Lower leg skin (tissue), 4 donors: ENCODE measurements around the gene ZNF462. TPM values are rescaled to one million over a fixed set of nuclear protein-coding genes. Genes with fewer than 3 reads are reported as not detected.

Experiments used
- DNase-seq, 2 donors: peaks; one replicate each; pipeline ENCODE4 v3.0.0-alpha.2; 2019; ENCODE audit warnings: low spot score in 2 of 2
- H3K4me3 ChIP-seq: fragments of 200-600 bp; sonication (generic); 2 replicates; pipeline ENCODE4 v1.5.1; 2017; ENCODE audit warnings: mild to moderate bottlenecking, low read depth; ENCODE audit not compliant: poor library complexity, severe bottlenecking
- CTCF ChIP-seq, 3 donors: fragments of 450-650 bp; IDR thresholded peaks; one replicate each; pipeline ENCODE4 v1.5.1; 2016; ENCODE audit warnings: antibody characterized with exemption in 3 of 3, mild to moderate bottlenecking in 3 of 3, moderate library complexity in 2 of 3
- POLR2A ChIP-seq, 2 donors: fragments of 450-650 bp; IDR thresholded peaks; one replicate each; pipeline ENCODE4 v1.6.1; 2016 to 2017; ENCODE audit warnings: antibody characterized with exemption in 2 of 2, mild to moderate bottlenecking in 1 of 2, moderate library complexity in 1 of 2
- WGBS, 2 donors: methylation state at CpG; one replicate each; pipeline ENCODE4 v1.1.5; 2018; 5-methylcytosine and 5-hydroxymethylcytosine counted together
- intact Hi-C: fragments of 100-400 bp; cut with DNase I; formaldehyde crosslinking; loops from one replicate; pipeline ENCODE4 v1.15.0; 2023; ENCODE audit warnings: low total_unique reads
- total RNA-seq, 4 donors: library from RNA; depleted of rRNA; stranded (reverse); fragments of >200 nt; gene quantifications; one replicate each; pipeline ENCODE4 v1.1.0, GENCODE V29; 2016

The ZNF462 gene
- total RNA-seq, 4 donors from 2014 or later: 13.3 to 19.9 (median 16.2) TPM

- H3K4me3 ChIP-seq: no peak overlapping the region
- no peak for TF ChIP-seq CTCF (IDR thresholded peaks at IDR 0.05)
- no peak for TF ChIP-seq POLR2A (IDR thresholded peaks at IDR 0.05)
- 100% methylated on average over 1 of the region's 1 CpG for WGBS, 2 donors
- DNase-seq: no peak
- intact Hi-C loops: no loop called here
Observed at GRCh38 chr9:106993603-106994002, 130.6 kb downstream of the ZNF462 start.

- intact Hi-C loops: no loop called here
- TF ChIP-seq POLR2A (IDR thresholded peaks at IDR 0.05) (no peak), CTCF (IDR thresholded peaks at IDR 0.05) (no peak)
- no peak for DNase-seq
- H3K4me3 ChIP-seq: no peak overlapping the region
- 63 to 64% methylated on average over 4 of the region's 4 CpGs for WGBS, 2 donors
Observed at GRCh38 chr9:106994463-106994862, 131.5 kb downstream of the ZNF462 start.

- no peak overlapping the region for H3K4me3 ChIP-seq
- no peak for TF ChIP-seq CTCF (IDR thresholded peaks at IDR 0.05)
- no peak for TF ChIP-seq POLR2A (IDR thresholded peaks at IDR 0.05)
- WGBS, 2 donors: 85 to 87% methylated on average over 3 of the region's 3 CpGs
- DNase-seq: no peak
- intact Hi-C loops: no loop called here
Observed at GRCh38 chr9:107000218-107000617, 137.3 kb downstream of the ZNF462 start.

- H3K4me3 ChIP-seq: no peak overlapping the region
- TF ChIP-seq CTCF (IDR thresholded peaks at IDR 0.05) (no peak), POLR2A (IDR thresholded peaks at IDR 0.05) (no peak)
- 92 to 98% methylated on average over 3 of the region's 3 CpGs for WGBS, 2 donors
- DNase-seq: no peak
- intact Hi-C loops: no loop called here
Observed at GRCh38 chr9:107005201-107005600, 142.2 kb downstream of the ZNF462 start.

- WGBS, 2 donors: 78% methylated on average over 6 of the region's 6 CpGs
- H3K4me3 ChIP-seq: no peak overlapping the region
Observed at GRCh38 chr9:107007402-107007801, 144.4 kb downstream of the ZNF462 start.

More at GRCh38 chr9:107007402-107007801, 144.4 kb downstream of the ZNF462 start:
- intact Hi-C loops: no loop called here
- TF ChIP-seq CTCF (IDR thresholded peaks at IDR 0.05): no peak
- no peak for TF ChIP-seq POLR2A (IDR thresholded peaks at IDR 0.05)
- no peak for DNase-seq
